Stimulated activated CD4-positive, alpha-beta T cell treated with anti-CD3 and anti-CD28 coated beads, Interleukin-15, amount 100 ng/mL, for 48 hours (primary cell): Measurements from ENCODE around the gene CD19.
"Not testable (repeated sequence)": the region's sequence is repeated elsewhere in the genome, so short reads cannot be mapped to it uniquely, and the experiment has no call there.

Experiments
- DNase-seq, 2 donors: peaks; one replicate each; pipeline ENCODE4 v3.0.0-alpha.2; 2020; ENCODE audit warnings: low read depth in 2 of 2

The CD19 gene

GRCh38 chr16:28905800-28906372, 25.9 kb upstream of the CD19 start:
- DNase-seq, result no peak

DNA sequence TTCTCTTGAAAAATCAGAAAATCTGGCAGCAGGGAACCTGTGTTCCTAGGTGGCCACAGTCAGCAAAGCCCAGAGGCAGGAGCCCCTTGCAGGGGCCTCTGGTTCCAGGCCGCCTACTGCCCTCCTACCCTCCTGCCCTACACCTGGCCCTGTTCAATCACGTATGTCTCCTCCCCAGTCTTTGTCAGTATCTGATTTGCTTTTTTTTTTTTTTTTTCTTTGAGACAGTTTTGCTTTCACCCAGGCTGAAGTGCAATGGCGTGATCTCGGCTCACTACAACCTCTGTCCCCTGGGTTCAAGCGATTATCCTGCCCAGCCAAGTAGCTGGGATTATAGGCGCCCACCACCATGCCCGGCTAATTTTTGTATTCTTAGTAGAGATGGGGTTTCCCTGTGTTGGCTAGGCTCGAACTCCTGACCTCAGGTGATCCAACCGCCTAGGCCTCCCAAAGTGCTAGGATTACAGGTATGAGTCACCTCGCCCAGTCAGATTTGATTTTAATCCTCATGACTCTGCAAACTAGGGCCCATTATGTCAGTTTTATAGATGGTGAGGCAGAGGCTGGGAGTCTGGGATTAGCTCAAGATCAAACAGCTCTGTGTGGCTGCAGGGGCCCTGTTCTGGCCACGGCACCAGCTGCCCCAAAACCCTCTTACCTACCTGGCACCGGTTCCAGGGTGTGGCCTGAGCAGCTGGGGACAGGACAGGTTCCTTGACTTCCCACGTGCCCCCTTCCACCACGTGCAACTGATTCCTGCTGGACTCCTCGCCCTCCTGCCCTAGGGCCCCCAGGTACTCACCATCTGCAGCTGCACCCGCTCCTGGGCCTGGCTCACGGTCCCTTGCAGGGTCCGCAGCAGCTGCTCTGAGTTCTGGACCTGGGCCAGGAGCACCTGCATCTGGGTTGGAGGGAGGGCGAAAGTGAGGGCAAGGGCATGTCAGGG, 21.4 kb upstream of the CD19 start:
- no peak for DNase-seq

DNA sequence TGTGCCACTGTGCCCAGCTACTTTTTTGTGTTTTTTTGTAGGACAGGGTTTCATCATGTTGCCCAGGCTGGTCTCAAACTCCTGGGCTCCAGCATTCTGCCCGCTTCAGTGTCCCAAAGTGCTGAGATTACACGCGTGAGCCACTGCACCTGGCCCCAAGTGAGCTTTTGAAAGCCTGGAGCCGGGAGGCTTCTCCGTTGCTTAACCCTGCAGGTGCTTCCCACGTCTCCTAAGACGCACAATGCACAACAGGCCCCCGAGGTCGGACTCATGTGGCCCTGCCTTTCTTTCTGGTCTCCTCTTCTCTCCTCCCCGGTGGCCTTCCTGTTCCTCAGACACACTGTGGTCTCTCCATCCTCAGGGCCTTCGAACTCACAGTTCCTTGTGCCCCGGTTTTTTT, 19.2 kb upstream of the CD19 start:
- no peak for DNase-seq

DNA sequence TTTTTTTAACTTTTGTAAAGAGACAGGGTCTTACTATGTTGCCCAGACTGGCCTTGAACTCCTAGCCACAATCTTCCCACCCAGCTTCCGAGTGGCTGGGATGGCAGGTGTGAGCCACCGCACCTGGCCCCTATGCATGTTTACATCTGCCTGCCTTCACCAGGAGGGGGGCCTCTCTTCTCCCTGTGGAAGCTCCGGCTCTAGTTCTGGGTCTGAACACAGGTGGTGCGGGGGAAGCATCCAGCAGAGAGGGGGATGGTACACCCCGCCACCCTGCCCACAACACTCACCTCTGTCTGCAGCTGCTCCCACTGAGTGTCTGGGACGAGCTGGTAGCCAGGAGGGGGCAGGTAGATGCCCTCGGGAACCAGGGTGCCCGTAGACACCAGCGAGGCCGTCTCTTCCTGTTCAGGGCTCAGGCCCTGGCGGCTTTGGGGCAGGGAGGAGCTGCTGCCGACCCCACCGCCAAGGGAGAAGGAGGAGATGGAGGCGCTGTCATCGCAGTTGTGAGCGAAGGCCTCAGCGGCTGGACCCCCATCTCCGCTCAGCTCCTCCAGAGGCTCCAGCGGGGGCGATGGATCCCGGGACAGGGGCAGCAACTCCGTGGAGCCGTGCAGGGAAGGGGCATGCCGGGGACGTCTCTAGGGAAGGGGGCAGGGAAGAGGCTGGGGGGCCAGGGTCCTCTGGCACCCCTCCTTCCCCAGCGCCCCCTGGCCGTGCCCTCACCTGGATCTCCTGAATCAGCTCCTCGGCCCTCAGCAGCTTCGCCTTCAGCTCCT, 17.6 kb upstream of the CD19 start:
- no peak for DNase-seq

GRCh38 chr16:28915181-28915580, 16.6 kb upstream of the CD19 start:
- no peak for DNase-seq

DNA sequence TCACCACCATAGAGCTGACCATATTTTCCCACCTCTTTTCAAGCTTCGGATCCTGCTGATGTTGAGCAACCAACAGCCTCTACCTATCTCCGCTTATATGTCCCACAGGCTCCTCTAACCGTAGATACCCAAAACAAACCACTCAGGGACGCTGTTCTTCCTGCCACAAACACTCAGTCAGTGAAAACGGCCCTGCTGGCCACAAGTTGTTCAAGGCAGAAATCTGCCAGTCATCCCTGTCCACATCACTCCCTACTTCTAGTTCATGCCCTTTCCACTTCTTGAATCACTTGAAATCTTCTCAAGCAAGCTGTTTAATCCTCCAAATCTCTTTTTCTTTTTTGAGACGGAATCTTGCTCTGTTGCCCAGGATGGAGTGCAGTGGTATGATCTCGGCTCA, 14.7 kb upstream of the CD19 start:
- DNase-seq, result no peak

GRCh38 chr16:28918698-28919097, 13.1 kb upstream of the CD19 start:
- no peak for DNase-seq

DNA sequence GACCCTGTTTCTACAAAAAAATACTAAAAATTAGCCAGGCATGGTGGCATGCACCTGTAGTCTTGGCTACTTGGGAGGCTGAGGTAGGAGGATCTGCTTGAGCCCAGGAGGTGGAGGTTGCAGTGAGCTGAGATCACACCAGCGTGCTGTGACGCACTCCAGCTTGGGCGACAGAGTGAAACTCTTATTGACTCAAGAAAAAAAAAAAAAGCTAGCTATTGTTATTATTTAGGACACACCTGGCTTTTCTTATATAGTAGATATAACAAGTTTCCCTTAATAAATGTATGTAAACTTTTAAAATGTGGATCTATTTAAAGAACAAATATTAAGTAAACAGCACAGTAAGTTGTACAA, 8.6 kb upstream of the CD19 start:
- DNase-seq, result no peak

DNA sequence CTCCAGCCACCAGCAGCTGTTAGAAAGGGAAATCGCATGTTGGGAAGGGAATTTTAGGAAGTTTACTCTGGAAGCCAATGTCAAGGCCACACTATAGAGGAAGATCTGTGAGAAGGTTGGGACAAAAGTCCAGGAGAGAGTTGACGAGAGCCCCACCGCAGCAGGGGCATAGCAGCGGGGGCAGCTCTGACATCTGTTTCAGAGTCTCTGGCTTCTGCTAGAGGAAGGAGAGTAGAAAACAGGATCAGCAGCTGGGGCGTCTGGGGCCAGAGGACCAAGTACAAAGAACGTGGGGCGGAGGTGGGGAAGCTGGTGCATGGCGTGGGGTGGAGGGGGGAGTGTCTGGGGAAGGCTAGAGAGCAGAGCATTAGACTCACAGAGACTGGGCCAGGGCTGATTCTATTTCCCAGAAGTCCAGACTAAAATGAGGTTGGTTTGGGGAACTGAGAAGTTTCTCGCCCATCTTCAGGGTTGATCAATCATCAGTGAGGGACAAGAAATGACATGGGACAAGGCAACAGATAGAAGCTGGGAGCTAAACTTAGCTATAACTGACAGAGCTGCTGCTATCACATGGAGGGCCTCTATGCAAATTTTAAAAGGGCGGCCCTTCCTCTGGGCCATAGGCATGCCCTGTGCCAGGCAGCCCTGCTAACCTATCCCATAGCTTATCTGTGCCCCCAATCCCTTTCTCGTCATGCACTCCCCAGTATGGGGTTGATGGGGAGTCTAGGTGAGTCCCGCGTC, 7.9 kb upstream of the CD19 start:
- no peak for DNase-seq

DNA sequence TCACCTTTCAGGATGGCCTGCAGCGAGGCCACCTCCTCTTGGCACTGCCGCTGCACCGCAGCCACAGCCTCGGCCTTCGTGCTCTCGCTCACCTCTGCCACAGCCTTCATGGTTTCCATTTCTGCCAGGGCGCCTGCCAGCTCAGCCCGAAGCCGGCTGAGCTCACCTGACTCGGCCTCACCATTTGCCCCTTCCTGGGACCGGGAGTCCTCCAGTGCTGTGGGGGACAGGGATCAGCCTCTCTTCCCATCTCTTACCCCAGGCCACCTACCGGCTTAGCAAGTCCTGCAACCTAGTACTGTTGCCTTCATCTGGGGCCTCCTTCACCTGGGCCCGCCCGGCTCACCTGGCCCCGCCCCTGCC, 7.4 kb upstream of the CD19 start:
- DNase-seq, result no peak

GRCh38 chr16:28924762-28925385, 6.9 kb upstream of the CD19 start, which contains the start of gene RABEP2:
Gene RABEP2, minus strand, starts transcription at chr16:28925238. Its CDS starts 75 bp downstream, at chr16:28925163.
- peak; percentile 92 to 97 for DNase-seq

GRCh38 chr16:28925386-28926228, 6.2 kb upstream of the CD19 start:
- DNase-seq, result peak; percentile 76 to 77

GRCh38 chr16:28926284-28926683, 5.5 kb upstream of the CD19 start:
- not testable (repeated sequence) for DNase-seq

DNA sequence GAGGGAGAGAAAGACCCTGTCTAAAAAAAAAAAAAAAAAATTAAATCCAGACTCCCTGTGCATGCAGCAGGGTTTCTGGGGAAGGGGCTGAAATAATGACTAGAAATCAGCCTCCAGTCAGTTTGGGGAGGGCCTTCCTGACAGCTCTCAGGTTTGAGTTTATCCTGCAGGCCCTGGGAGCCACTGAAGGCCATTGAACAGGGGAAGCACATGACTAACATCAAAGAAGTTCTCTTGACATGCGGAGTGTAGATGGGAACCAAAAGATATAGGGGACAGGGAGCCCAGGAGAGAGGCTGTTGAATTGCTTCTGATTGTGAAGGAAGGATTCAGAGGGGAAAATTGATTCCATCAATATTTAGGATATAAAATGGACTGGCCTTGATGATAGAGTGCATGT, 4.0 kb upstream of the CD19 start:
- no peak for DNase-seq

GRCh38 chr16:28930203-28930602, 1.6 kb upstream of the CD19 start:
- no peak for DNase-seq

DNA sequence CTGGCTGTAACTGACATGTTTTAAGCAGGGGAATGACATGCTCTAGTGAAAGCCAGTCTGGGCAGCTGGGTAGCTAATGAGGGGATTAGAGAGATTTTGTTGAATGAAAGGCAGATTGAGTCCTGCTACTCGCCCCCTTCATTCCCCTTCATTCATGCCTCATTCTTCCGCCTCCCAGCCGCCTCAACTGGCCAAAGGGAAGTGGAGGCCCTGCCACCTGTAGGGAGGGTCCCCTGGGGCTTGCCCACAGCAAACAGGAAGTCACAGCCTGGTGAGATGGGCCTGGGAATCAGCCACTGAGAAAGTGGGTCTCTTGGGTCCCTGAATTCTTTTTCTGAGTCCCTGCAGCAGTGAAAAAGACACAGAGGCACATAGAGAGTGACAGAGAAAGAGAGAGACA, 1.1 kb upstream of the CD19 start:
- DNase-seq, result no peak

DNA sequence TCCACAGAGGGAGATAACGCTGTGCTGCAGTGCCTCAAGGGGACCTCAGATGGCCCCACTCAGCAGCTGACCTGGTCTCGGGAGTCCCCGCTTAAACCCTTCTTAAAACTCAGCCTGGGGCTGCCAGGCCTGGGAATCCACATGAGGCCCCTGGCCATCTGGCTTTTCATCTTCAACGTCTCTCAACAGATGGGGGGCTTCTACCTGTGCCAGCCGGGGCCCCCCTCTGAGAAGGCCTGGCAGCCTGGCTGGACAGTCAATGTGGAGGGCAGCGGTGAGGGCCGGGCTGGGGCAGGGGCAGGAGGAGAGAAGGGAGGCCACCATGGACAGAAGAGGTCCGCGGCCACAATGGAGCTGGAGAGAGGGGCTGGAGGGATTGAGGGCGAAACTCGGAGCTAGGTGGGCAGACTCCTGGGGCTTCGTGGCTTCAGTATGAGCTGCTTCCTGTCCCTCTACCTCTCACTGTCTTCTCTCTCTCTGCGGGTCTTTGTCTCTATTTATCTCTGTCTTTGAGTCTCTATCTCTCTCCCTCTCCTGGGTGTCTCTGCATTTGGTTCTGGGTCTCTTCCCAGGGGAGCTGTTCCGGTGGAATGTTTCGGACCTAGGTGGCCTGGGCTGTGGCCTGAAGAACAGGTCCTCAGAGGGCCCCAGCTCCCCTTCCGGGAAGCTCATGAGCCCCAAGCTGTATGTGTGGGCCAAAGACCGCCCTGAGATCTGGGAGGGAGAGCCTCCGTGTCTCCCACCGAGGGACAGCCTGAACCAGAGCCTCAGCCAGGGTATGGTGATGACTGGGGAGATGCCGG, 769 bp downstream of the CD19 start:
- DNase-seq, result no peak

DNA sequence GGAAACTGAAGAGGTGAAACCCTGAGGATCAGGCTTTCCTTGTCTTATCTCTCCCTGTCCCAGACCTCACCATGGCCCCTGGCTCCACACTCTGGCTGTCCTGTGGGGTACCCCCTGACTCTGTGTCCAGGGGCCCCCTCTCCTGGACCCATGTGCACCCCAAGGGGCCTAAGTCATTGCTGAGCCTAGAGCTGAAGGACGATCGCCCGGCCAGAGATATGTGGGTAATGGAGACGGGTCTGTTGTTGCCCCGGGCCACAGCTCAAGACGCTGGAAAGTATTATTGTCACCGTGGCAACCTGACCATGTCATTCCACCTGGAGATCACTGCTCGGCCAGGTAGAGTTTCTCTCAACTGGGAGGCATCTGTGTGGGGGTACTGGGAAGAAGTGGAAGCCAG, 1.4 kb downstream of the CD19 start:
- DNase-seq, result no peak

- DNase-seq, result no peak
Observed at GRCh38 chr16:28935346-28935745, 3.6 kb downstream of the CD19 start.
